Head of caudate nucleus (tissue), 42 donors: ENCODE measurements around the gene AGBL2.
A peak's percentile ranks its signal among the peaks of the same experiment; 100 is the strongest.
"Not testable (repeated sequence)": the region's sequence is repeated elsewhere in the genome, so short reads cannot be mapped to it uniquely, and the experiment has no call there.

Source experiments
- DNase-seq, 42 donors: peaks; one replicate each; pipeline versions ENCODE4 v3.0.0 to v3.0.0-alpha.2; 2020 to 2021; ENCODE audit warnings: mixed read lengths in 7 of 42
- intact Hi-C: fragments of 100-400 bp; cut with DNase I; formaldehyde crosslinking; loops from one replicate; pipeline ENCODE4 v1.15.0; 2022

The AGBL2 gene

GRCh38 chr11:47705721-47706120, 9.4 kb downstream of the AGBL2 start:
- intact Hi-C loops = no loop called here
- no peak for DNase-seq

DNA sequence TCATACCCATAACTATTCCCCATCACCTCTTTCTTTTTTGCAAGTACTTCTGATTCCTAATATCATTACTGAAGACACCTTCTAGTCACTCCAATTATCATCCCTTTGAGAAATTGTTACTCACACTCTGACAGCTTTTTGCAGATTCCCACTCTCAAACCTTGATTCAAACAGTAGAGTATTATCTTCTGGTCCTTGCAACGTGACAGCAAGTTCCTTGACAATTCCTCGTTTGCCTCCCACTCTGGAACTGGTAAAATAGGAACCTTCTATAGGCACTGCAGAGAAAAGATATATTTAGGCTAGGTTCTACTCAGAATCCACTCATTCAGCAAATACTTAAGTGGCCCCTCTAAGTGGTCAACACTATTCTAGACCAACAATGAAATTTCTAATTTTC, 23.2 kb downstream of the AGBL2 start:
- peak in 17 of 42 donors; percentile 8 to 78 (median 40) for DNase-seq
- intact Hi-C loops = no loop called here

DNA sequence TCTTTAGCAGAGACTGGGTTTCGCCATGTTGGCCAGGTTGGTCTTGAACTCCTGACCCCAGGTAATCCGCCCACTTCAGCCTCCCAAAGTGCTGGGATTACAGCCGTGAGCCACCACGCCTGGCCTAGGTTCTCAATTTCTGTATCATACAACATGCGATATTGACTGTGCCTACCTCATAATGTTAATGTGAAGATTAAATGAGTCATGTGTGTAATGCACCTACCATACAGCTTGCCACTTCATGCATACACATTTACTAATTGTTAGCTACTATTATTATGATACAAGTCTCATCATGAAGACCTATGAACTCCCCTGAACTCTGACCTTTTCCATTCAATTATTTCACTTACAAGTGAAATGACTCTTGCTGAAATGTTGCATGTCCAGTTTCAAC, 25.7 kb downstream of the AGBL2 start:
- intact Hi-C loops = no loop called here
- DNase-seq = no peak

DNA sequence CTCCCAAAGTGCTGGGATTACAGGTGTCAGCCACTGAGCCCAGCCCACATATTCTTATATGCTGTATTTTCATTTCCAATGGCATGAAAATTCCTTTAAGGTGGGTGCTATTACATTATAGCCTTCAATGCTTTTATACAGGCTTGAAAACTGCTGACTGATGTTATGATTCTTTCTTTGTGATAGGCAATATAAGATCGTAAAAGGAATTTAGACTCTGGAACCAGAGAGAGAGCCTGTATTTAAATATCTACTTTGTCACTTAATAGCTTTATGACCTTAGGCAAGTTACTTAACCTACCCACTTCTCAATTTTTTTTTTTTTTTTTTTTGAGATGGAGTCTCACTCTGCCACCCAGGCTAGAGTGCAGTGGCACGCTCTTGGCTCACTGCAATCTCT, 26.2 kb downstream of the AGBL2 start:
- intact Hi-C loops = no loop called here
- DNase-seq = no peak

DNA sequence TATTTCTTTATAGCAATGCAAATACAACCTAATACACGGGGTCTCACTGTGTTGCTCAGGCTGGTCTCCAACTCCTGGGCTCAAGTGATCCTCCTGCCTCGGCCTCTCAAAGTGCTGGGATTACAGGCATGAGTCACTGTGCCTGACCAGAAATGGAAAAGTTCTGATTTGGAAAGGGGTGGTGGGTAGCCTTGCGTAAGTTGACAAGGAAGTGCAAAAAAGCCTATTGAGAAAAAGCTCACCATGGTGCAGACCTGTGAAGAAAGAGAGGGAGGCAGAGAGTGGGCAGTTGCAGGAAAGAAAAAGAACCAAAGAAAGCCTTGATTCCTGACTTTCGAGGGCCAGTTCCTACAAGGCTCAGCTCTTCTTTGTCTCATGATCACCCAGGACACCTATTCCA, 27.1 kb downstream of the AGBL2 start:
- DNase-seq = no peak
- intact Hi-C loops = no loop called here

DNA sequence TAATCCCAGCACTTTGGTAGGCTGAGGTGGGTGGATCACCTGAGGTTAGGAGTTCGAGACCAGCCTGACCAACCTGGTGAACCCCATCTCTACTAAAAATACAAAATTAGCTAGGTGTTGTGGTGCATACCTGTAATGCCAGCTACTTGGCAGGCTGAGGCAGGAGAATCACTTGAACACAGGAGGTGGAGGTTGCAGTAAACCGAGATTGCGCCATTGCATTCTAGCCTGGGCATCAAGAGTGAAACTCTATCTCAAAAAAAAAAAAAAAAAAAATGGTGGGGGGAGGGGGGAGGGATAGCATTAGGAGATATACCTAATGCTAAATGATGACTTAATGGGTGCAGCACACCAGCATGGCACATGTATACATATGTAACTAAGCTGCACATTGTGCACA, 28.5 kb downstream of the AGBL2 start:
- DNase-seq, intact Hi-C loops: not testable (repeated sequence)

DNA sequence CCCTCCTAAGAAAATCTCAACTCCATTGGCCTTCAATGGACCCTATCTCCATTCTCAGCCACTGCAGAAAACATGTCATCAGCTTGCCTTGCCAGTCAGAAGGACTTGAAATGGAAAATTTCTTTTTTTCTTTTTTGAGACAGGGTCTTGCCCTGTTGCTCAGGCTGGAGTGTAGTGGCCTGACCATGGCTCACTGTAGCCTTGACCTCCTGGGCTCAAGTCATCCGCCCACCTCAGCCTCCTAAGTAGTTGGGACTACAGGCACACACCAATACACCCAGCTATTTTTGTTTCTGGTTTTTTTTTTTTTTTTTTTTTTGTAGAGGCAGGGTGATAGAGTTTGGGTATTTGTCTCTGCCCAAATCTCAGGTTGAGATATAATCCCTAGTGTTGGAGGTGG, 29.0 kb downstream of the AGBL2 start:
- intact Hi-C loops = no loop called here
- DNase-seq = no peak

DNA sequence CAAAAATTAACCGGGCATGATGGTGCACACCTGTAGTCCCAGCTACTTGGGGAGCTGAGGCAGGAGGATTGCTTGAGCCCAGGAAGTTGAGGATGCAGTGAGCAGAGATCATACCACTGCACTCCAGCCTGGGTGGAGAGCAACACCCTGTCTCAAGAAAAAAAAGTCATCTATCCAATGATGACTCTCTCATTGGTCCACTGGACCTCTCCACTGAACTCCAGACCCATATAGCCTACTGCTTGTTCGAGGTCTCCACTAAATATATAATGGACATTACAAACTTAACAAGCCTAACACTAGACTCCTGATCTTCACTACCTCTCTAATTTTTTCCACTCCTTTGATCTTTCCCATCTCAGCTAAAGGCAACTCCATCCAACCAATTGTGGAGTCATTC, 39.3 kb downstream of the AGBL2 start:
- intact Hi-C loops = no loop called here

DNA sequence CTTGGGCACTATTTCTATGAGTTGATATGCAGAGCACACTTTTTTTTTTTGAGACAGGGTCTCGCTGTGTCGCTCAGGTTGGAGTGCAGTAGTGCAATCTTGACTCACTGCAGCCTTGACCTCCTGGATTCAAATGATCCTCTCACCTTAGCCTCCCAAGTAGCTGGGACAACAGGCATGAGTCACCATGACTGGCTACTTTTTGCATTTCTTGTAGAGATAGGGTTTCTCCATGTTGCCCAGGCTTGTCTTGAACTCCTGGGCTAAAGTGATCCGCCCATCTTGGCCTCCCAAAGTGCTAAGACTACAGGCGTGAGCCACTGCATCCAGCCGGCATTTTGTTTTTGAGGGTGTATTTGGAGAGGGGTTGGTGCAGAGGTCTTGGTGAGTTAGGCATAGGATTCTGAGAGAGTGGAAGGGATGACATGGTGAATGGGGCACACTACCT, 42.9 kb downstream of the AGBL2 start:
- DNase-seq = no peak
- intact Hi-C loops = no loop called here

More for the DNA sequence above, 39.3 kb downstream of the AGBL2 start:
- no peak for DNase-seq

DNA sequence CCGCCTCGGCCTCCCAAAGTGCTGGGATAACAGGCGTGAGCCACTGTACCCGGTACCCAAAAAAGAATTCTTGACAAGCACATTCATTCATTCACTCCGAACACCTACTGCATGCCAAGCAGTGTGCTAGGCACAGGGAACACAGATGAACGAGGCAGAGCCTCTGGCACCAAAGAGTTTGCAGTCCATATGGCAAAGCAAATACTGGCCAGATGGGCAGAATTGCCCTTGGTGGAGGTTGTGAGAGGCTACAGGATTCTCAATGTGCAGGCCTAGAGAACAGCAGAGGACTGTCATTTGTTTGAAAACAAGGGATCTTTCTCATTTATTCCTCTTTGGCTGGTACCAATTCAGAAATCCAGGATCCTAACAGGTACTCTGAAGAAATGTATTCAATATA, 45.3 kb downstream of the AGBL2 start:
- DNase-seq = no peak

DNA sequence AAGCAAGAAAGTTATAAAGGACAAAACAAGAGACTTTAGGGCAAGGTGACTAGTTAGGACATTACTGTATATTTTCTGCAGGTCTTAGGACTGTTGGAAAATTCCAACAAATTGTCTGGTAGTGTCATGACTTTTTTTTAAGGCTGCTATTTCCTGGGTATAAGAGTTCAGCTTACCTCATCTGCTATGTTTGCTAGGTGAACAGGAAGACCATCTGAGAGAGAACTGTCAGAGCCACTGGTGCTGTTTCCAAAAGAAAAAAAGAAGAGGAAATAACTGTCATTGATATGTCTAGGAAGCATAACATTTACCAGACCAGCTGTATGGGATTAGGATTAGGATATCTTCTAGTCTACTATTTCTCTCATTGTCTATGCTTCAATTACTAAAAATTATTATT, 46.5 kb downstream of the AGBL2 start:
- intact Hi-C loops = no loop called here
- DNase-seq = no peak

More for the DNA sequence above, 45.3 kb downstream of the AGBL2 start:
- intact Hi-C loops = no loop called here

DNA sequence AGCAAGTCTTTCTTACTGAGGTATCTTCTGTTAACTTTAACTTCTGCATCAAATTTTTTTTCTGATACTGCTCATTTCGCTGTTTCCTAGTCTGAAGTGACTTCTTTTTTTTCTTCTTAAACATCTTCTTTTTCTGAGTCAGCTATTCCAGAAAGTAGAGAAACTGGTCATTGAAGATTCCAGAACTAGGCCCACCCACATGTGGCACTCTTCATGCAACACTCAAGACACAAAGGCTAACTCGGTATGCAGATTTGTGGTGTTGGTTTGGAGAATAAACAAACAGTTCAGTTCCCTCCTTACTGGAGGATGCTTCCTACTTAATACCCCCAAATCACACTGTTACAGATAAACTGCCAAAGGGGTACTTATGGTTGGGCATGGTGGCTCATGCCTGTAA, 47.6 kb downstream of the AGBL2 start:
- DNase-seq = no peak
- intact Hi-C loops = no loop called here

GRCh38 chr11:47667135-47667534, 48.0 kb downstream of the AGBL2 start:
- intact Hi-C loops = no loop called here
- DNase-seq = no peak

DNA sequence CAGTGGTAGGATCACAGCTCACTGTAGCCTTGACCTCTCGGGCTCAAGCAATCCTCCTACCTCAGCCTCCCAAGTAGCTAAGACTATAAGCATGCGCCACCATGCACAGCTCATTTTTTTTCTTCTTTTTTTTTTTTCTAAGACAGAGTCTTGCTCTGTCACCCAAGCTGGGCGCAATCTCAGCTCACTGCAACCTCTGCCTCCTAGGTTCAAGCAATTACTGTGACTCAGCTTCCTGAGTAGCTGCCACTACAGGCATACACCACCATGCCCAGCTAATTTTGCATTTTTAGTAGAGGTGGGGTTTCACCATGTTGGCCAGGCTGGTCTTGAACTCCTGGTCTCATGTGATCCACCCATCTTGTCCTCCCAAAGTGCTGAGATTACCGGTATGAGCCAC, 50.2 kb downstream of the AGBL2 start:
- intact Hi-C loops, DNase-seq: not testable (repeated sequence)

DNA sequence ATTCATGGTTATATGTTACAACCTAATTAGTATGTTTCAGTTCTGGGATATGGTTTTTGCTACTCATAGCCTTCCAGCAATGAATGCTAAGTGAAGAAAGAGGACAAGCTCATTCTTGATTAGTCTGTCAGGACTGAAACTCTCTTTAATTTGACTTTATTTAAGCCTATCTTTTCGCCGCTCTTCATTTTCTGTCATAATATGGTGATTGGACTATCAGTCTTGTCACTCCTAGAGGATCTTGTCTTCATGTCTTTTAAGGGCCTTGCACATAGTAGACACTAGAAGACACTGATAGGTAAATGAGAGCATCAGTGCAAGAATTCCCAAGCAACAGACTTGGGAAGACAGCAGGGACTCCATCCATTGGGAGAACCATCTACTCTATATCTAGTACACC, 53.9 kb downstream of the AGBL2 start:
- intact Hi-C loops = no loop called here
- DNase-seq = no peak

DNA sequence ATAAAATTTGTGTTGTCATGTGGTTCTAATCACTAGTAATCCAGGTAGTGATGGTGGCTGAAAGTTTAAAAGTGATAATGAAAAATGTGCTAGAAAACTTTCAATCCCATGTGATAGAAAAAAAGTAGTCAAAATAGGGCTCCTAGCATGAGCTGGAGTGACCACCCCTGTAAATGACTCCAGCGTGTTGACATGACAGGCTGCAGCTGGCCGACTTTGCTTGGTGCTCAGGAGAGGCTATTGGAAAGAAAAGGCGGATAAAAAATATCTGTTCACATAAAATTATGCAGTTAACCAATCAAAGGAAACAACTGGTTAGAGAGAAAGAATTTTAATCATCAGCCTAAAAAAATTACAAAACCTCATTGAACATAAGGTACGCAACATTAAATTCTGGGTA, 55.9 kb downstream of the AGBL2 start:
- intact Hi-C loops = no loop called here
- no peak for DNase-seq

DNA sequence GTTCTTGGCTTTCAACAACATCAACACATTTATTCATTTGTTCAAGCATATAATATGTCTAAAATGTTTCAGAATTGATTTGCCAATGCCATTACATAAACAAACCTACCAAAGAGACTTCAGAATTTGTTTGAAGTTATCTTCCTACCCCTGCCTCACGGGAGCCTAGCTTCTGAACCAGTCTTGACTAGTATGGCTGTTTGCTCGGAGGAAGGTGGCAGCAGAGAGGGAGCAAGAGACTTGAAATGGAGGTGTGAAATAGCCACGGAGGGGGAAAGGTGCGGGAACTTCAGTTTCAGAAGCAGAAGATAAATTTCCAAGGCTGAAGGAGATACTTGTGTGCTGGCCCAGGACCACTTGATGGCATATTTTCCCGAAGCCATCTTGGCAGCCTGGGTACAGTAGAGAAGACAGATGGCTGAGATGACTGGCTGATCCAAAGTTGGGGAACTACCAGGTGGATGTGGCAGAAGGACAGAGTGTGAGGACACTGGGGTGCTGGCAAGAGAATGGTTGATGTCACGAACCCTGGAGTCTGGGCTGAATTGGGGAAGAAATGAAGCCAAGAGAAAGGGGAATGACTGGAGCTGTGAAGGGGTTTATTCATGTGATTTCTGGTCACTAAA, 58.8 kb downstream of the AGBL2 start:
- DNase-seq = no peak
- intact Hi-C loops = no loop called here

GRCh38 chr11:47651818-47652469, 63.2 kb downstream of the AGBL2 start:
- intact Hi-C loops = no loop called here
- DNase-seq = no peak

DNA sequence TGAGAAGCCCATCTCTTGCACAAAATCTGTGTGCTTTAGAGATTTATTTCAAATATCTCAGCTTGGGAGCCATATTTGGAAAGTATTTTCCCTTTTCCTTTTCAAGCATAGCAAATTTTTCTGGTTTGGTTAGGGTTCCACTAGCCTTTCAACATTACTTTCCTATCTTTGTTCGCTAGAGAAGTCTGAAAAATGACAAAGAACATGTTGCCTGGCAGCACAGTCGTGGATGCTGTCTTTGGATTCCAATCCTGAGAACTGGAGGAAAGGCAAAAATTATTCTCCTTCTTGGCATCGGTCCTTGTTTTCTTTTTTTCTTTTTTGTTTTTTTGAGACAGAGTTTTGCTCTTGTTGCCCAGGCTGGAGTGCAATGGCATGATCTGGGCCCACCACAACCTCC, 65.9 kb downstream of the AGBL2 start:
- intact Hi-C loops = no loop called here
- no peak for DNase-seq

DNA sequence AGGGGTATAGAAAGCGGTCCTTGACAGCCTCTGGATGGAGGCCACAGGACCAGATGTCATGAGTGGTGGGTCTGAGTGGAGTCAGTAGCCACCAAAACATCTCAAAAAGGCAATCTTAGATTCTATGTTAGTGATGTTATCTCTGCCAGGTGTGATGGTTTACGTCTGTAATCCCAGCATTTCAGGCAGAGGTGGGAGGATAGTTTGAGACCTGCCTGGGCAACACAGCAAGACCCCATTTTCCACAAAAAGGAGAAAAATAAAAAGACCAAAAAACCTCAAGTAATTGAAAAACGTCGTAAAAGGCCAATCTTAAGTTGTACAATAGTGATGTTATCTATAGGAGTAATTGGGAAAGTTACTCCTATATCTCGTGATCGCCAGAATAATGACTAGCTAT, 69.2 kb downstream of the AGBL2 start:
- DNase-seq = peak in 1 of 42 donors; percentile 16
- intact Hi-C loops = no loop called here

DNA sequence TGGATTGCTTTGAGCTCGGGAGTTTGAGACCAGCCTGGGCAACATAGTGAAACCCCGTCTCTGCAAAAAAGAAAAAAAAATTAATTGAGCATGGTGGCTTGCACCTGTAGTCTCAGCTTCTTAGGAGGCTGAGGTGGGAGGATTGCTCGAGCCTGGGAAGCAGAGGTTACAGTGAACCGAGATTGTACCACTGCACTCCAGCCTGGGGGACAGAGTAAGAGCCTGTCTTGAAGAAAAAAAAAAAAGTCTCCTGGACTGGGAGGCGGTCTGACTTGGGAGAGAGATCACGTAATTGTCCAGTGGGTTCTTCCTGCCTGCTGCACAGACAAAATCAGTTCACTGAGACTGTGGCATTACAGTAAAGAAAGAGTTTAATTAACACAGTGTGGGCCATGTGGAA, 69.7 kb downstream of the AGBL2 start:
- DNase-seq = no peak
- intact Hi-C loops = no loop called here
